HUDEP-2 (cell line): ENCODE results near the gene GPR39.

Experiments
- DNase-seq, 76 experiments: peaks; one replicate each; lab custom pipeline; 2025; ENCODE audit not compliant: unreplicated experiment in 76 of 76; lab: John Stamatoyannopoulos, UW

GPR39 gene

DNA sequence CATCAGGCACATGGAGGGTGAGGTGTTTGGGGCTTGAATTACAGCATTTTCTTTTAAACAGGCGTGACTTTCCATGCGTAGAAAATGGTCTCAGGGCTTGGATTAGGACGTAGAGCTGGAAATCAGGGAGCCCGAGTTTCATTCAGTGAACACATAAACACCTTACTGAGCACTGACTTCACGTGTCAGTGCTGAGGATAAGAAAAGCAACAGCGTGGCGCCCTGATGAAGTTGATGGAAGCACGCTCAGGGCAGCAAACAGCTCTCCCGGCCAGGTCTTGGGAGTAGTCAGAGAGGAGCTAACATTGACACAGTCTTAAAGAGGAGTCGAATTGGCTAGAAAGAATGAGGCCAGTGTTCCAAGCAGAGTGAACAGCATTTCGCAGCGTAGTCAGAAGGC lies 142.7 kb downstream of the GPR39 start:
- DNase-seq: no peak

DNA sequence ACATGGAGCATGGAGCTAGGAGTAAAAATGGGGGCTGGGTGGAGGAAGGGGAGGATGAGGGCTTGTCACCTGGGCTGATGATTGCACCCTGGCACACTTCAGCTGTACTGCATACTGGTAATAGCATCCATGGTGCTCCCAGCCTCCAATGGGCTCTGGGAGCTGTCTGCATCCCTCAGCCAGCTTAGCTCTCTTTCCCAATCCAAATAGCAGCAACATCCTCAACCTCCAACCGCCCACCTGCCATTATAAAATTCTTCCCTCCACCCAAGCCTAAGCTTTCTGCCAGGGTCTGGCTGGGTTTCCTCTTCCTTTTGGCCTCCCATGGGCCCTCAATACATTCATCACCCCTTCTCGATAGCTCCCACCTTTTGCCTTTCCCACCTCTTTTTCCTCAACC lies 143.3 kb downstream of the GPR39 start:
- DNase-seq: no peak

- DNase-seq: no peak
Measured at GRCh38 chr2:132560562-132560961, 144.0 kb downstream of the GPR39 start.

- DNase-seq: no peak
Measured at GRCh38 chr2:132562245-132562644, 145.6 kb downstream of the GPR39 start.

DNA sequence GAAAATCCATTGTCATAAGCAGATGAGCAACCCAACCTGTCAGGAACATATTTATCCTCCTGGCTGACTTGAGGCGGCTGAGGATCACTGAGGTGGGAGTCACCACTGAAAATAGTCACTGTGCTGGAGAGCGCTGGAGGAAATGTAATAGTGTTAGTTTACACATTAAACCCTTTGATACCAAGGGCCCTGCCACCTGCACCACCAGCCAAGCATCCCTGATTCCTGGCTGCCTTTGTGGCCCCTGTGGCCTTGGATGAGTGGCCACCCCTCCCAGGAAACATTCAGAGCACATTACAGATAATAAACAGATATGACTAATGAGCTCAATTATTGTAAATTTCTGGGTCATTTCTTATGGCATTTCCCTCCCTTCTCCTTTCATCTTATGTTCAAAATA lies 147.5 kb downstream of the GPR39 start:
- DNase-seq: no peak

DNA sequence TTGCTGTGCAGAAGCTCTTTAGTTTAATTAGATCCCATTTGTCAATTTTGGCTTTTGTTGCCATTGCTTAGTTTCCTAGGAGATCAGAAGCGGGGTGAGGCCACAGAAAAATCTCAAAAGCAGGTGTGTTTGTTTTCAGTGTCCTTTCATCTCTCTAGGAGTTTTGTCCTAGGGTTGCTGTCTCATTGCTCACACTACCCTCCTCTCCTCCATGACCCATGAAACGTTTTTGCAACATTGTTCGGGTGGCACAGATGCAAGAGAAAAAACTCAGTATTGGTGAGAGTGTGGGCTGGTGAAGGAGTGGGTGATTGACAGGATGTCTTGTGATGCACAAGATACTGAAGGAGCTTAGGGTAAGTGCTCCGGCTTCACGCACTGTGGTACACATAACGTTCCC lies 149.8 kb downstream of the GPR39 start:
- no peak for DNase-seq

- no peak for DNase-seq
Measured at GRCh38 chr2:132567682-132568081, 151.1 kb downstream of the GPR39 start.

GRCh38 chr2:132568656-132569055 lies 152.1 kb downstream of the GPR39 start:
- no peak for DNase-seq

DNA sequence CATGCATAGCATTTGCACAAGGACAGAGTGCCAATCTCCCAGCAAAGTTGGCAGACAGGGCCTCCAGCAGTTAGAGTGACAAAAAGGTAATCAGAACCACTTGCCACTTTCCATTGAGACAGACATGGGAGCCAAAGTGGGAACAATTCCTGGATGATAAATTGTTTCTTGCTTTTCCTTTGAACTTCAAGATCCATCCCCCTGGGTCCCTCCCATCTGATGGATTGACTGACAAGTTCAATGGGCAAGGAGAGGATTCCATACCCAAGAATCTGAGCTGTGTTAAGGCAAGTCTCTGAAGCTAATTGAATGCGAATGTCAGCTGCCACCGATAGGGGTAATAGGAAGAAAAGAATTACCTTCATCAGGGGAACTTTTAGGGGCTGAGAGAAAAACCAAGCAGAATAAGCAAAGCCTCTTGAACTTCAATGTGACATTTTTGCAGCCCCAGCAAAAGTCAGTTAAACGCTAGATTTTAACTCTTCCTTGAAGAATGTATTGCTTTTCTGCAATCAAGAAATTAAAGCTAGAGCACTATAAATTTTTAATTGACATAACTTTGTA lies 156.9 kb downstream of the GPR39 start:
- no peak for DNase-seq

DNA sequence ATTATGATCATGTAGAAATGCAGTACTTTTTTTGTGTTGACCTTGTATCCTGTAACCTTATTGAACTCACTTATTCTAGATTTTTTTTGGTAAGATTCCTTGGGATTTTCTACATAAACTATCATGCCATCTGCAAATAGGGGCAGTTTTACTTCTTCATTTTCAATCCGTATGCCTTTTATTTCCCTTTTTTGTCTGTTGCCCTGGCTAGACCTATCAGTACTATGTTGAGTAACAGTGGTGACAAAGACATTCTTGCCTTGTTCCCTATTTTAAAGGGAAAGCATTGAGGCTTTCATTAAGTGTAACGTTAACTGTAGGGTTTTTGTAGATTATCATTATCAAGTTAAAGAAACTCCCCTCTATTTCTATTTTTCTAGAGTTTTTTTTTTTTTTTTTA lies 161.1 kb downstream of the GPR39 start:
- no peak for DNase-seq

DNA sequence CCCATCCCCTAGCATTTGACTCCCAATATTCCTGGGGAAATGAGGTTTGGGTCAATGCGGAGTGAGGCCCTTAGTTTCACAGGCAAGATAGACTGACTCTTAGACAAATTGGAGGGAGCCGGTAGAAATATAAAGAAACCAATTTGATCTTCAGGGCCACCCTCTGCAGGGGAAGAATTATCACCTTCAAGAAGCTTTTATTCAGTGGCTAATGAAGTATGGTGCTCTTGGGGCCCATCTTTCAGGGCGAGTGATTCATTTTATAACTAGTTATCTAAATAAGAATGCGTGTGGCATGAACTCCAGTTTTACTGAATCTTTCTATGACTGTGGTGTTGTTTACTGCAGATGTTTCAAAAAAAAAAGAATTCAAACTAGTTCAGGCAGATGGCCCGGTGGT lies 165.0 kb downstream of the GPR39 start:
- no peak for DNase-seq

GRCh38 chr2:132581991-132582738 lies 165.6 kb downstream of the GPR39 start:
- no peak for DNase-seq

- no peak for DNase-seq
Measured at GRCh38 chr2:132583666-132584360, 167.2 kb downstream of the GPR39 start.

DNA sequence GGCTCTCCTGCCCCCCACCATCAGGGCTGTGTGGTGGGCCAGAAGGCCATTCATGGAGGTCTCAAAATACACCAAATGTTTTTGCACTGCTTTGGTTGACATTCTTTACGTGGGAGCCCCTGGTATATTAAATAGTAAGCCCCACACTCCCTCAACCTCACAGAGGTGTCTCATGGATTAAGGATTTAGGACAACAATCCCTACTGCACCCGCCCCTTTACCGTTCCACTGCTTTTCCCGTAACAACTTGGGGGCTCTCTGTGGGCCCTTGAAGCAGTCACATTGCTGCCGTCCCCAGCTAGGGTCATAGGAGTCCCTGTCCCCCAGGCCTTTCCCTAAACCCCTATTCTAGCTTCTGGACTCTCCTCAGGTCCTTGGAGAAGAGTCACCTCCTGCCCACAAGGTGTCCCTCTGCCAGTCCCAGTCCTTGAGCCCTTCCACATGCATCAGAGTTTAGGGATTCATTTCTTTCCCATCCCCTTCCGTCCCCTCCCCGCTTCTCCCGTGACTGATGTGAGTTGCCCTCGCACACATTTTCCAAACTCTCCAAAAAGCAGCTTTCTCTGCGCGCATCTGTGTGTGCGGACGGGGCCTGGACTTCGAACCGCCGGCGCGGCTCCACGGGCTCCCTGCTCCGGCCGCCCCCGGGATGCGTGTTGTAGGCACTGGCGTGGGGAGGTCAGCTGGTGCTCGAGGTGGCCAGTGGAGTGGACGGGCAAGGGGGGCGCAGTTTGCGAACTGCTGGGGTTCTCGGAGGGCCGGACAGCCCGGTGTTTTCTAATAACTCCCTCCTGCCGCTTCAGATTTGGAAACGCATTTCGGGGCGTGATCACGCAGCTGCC lies 168.6 kb downstream of the GPR39 start:
- no peak for DNase-seq

- DNase-seq: no peak
Measured at GRCh38 chr2:132586101-132586511, 169.5 kb downstream of the GPR39 start.

DNA sequence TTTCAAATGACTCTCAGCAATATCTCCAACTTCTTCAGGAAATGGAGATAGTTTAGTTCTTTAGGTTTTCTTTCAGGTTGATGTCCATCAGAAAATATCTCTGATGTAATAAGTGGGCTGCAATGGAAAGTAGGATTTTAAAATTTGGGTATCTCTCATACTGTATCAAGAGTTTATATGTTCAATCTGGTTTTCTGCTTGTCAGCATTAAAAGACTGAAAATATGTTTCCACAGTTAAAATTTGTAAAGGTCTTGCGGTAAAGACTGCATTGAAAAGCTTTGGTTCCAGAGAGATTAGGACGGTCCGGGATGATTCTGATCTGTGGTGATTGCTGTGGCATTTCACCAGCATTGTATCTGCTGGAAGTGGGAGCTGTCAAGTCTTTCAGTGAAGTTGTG lies 170.2 kb downstream of the GPR39 start:
- no peak for DNase-seq

GRCh38 chr2:132588576-132588975 lies 172.0 kb downstream of the GPR39 start:
- no peak for DNase-seq

- DNase-seq: no peak
Measured at GRCh38 chr2:132589111-132589830, 172.7 kb downstream of the GPR39 start.

- DNase-seq: no peak
Measured at GRCh38 chr2:132589966-132590365, 173.4 kb downstream of the GPR39 start.

DNA sequence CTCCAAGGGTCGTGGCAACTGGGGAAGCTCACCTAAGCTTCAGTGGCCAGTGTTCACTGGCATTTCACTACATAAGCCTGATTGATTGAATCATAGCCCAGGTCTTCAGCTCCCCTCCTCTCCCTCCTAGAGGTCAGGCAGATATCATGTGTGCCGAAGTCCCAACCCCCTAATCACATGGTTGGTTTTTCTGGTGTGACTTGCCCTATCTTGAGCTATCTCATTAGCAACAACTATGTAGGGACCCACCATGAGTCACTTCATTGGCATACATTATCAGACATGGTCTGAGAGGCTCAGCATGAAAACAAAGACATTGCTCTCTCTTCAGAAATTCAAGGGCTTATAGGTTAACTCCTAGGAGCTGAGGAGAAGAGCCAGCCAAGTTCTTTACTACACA lies 176.6 kb downstream of the GPR39 start:
- peak in 1 of 76 experiments; percentile 1 for DNase-seq

DNA sequence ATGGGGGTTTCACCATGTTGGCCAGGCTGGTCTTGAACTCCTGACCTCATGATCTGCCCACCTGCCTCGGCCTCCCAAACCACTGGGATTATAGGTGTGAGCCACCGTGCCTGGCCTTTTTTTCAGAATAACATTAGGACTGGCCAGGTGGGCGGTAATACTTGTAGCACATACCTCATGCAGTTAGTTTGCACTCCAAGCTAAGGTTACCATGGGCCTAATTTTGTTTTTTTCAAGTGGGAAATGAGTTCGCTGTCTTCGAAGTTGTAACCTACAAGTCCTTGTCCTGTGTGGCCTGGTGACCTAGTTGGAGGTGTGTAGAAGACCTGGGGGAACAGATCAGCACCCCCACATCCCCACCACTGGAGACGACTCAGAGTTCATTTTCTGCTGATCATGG lies 178.6 kb downstream of the GPR39 start:
- DNase-seq: no peak
